GM12801 (cell line): ENCODE results near the gene TOM1L2.

Experiments
- TF ChIP-seq, protein P1 (sequence below): IDR thresholded peaks from one replicate; pipeline ENCODE4 v1.5.1; 2011; ENCODE audit warnings: control low read depth; ENCODE audit not compliant: insufficient read length; ENCODE audit errors: extremely low read depth

The TOM1L2 gene

GRCh38 chr17:18004884-18005305 lies 32.7 kb upstream of the TOM1L2 start:
- TF ChIP-seq, protein P1, sequence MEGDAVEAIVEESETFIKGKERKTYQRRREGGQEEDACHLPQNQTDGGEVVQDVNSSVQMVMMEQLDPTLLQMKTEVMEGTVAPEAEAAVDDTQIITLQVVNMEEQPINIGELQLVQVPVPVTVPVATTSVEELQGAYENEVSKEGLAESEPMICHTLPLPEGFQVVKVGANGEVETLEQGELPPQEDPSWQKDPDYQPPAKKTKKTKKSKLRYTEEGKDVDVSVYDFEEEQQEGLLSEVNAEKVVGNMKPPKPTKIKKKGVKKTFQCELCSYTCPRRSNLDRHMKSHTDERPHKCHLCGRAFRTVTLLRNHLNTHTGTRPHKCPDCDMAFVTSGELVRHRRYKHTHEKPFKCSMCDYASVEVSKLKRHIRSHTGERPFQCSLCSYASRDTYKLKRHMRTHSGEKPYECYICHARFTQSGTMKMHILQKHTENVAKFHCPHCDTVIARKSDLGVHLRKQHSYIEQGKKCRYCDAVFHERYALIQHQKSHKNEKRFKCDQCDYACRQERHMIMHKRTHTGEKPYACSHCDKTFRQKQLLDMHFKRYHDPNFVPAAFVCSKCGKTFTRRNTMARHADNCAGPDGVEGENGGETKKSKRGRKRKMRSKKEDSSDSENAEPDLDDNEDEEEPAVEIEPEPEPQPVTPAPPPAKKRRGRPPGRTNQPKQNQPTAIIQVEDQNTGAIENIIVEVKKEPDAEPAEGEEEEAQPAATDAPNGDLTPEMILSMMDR = no peak

- TF ChIP-seq, protein P1 = no peak
Observed at GRCh38 chr17:18004345-18004744, 32.1 kb upstream of the TOM1L2 start.

- TF ChIP-seq, protein P1 = no peak
Observed at GRCh38 chr17:18002171-18002570, 30.0 kb upstream of the TOM1L2 start.

DNA sequence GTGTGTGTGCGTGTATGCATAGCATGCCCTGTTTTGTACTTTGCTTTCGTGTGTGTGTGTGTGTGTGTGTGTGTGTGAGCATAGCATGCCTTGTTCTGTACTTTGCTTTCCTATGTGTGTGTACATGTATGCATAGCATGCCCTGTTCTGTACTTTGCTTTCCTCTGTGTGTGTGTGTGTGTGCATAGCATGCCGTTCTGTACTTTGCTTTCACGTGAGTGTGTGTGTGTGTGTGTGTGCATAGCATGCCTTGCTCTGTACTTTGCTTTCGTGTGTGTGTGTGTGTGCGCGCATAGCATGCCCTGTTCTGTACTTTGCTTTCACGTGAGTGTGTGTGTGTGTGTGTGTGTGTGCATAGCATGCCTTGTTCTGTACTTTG lies 27.8 kb upstream of the TOM1L2 start:
- TF ChIP-seq, protein P1 = no peak

- TF ChIP-seq, protein P1 = no peak
Observed at GRCh38 chr17:17999364-18000029, 27.3 kb upstream of the TOM1L2 start.

DNA sequence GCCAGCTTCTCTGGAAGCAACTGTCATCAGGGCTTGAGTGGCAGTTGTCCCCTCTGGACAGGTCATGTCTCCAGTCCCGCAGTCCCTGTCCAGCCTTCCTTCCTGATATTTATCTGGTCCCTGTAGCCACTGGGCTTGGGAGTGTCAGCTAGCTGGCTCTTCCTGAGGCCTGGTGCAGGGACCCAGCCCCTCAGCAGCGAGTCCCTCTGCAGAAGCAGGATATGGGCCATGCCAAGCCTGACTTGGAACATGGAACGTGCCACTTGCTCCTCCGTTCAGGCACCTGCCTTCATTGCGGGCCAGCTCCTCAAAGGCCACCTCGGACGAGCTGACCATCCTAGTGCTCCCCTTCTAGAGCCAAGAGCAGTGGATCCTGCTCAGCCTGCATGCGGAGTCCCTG lies 26.7 kb upstream of the TOM1L2 start:
- TF ChIP-seq, protein P1 = no peak

- TF ChIP-seq, protein P1 = no peak
Observed at GRCh38 chr17:17994271-17995069, 22.3 kb upstream of the TOM1L2 start.
